GM12878 (cell line): Measurements from ENCODE around the gene PDE8B. TPM values are rescaled to one million over a fixed set of nuclear protein-coding genes. Genes with fewer than 3 reads are reported as not detected.

Experiments used
- ATAC-seq: fragments of 200-7000 bp; cut with Tn5 transposase; 3 replicates; pipeline ENCODE4 v1.9.1; 2020; ENCODE audit warnings: mild to moderate bottlenecking, moderate library complexity
- BruUV-seq: library from RNA; stranded (reverse); fragments of 400-500 nt; replicated peaks from 2 replicates; lab custom pipeline; 2021; lab: Mats Ljungman, UMichigan
- CTCF ChIA-PET: fragments of 300-600 bp; sonication (Branson Sonifier 250); formaldehyde crosslinking; extraction: SDS; loops from one replicate; lab custom pipeline; 2021; ENCODE audit warnings: inconsistent platforms; lab: Yijun Ruan, JAX
- POLR2A ChIA-PET: fragments of 350-600 bp; formaldehyde crosslinking; extraction: SDS; loops from one replicate; lab custom pipeline; 2021; ENCODE audit warnings: inconsistent platforms; lab: Charles Lee
- RAD21 ChIA-PET: fragments of 300-600 bp; sonication (Branson Sonifier 250); formaldehyde crosslinking; loops from one replicate; lab custom pipeline; 2023; ENCODE audit warnings: antibody characterized with exemption; ENCODE audit not compliant: unreplicated experiment; lab: Charles Lee
- SMC1A ChIA-PET: fragments of 300-600 bp; sonication (Branson Sonifier 250); formaldehyde crosslinking; loops from one replicate; lab custom pipeline; 2023; ENCODE audit not compliant: unreplicated experiment, uncharacterized antibody; lab: Charles Lee
- DNase-seq: peaks from one replicate; pipeline ENCODE4 v3.0.0-alpha.2; 2011; ENCODE audit warnings: low read depth, low spot score
- FAIRE-seq: peaks from 3 replicates; lab custom pipeline; 2011; peaks lifted over from hg19 to GRCh38; lab: Jason Lieb, UNC
- H2AFZ ChIP-seq: 2 replicates; pipeline ENCODE4 v1.6.0; 2011; ENCODE audit warnings: low read depth, low read length, control low read depth; ENCODE audit not compliant: control insufficient read depth
- H3K27ac ChIP-seq: 2 replicates; pipeline ENCODE4 v1.5.1; 2011; ENCODE audit warnings: control low read depth; ENCODE audit not compliant: control insufficient read depth, insufficient read depth
- H3K27me3 ChIP-seq, 2 experiments: replicated peaks in 1 of 2; 2 replicates each; pipeline versions ENCODE4 v1.6.0 to v1.6.1; 2011; ENCODE audit warnings: low read length in 1 of 2; ENCODE audit not compliant: control insufficient read depth in 2 of 2, insufficient read depth in 2 of 2
- H3K36me3 ChIP-seq, 2 experiments: 2 replicates each; pipeline ENCODE4 v1.5.1; 2011; ENCODE audit warnings: low read length in 1 of 2; ENCODE audit not compliant: control insufficient read depth in 2 of 2, insufficient read depth in 2 of 2
- H3K4me1 ChIP-seq: 2 replicates; pipeline ENCODE4 v1.6.1; 2011; ENCODE audit warnings: mild to moderate bottlenecking, low read length, moderate library complexity, mixed read lengths; ENCODE audit not compliant: control insufficient read depth, insufficient read depth
- H3K4me2 ChIP-seq: 2 replicates; pipeline ENCODE4 v1.6.0; 2011; ENCODE audit warnings: control low read depth; ENCODE audit not compliant: control insufficient read depth, insufficient read depth
- H3K4me3 ChIP-seq: fragments of 200-600 bp; sonication (generic); 2 replicates; pipeline ENCODE4 v1.5.1; 2016
- H3K79me2 ChIP-seq: 2 replicates; pipeline ENCODE4 v1.6.0; 2011; ENCODE audit warnings: low read length; ENCODE audit not compliant: control insufficient read depth, insufficient read depth
- H3K9ac ChIP-seq: 2 replicates; pipeline ENCODE4 v1.8.0; 2011; ENCODE audit warnings: low read length, control low read depth, mixed read lengths; ENCODE audit not compliant: control insufficient read depth, insufficient read depth
- H3K9me3 ChIP-seq: replicated peaks from 3 replicates; pipeline ENCODE4 v1.5.1; 2011; ENCODE audit warnings: mild to moderate bottlenecking, low read length; ENCODE audit not compliant: control insufficient read depth, insufficient read depth
- H4K20me1 ChIP-seq: 2 replicates; pipeline ENCODE4 v1.6.0; 2011; ENCODE audit not compliant: control insufficient read depth, insufficient read depth
- CHD1 ChIP-seq: IDR thresholded peaks from 2 replicates; pipeline ENCODE4 v1.6.1; 2012; ENCODE audit warnings: low read depth, low read length, improper control_type of control experiment
- CREM ChIP-seq: IDR thresholded peaks from 2 replicates; pipeline ENCODE4 v1.6.1; 2014; ENCODE audit warnings: antibody characterized with exemption, low read depth
- CTCF ChIP-seq, 3 experiments: IDR thresholded peaks in 2 of 3; conservative IDR thresholded peaks in 1 of 3; 2 replicates each; pipeline ENCODE4 v1.5.1; 2011; ENCODE audit warnings: low read depth in 3 of 3, low read length in 3 of 3, mild to moderate bottlenecking in 3 of 3, control low read depth in 2 of 3, moderate library complexity in 2 of 3, inconsistent platforms in 1 of 3, mixed read lengths in 1 of 3; ENCODE audit not compliant: control insufficient read depth in 2 of 3, insufficient read depth in 1 of 3; ENCODE audit errors: extremely low read depth in 1 of 3
- IKZF1 ChIP-seq: fragments of 450-650 bp; conservative IDR thresholded peaks from 2 replicates; pipeline ENCODE4 v1.6.1; 2017; ENCODE audit warnings: antibody characterized with exemption, mild to moderate bottlenecking
- MLLT1 ChIP-seq: fragments of 450-650 bp; IDR thresholded peaks from 2 replicates; pipeline ENCODE4 v1.6.1; 2016; ENCODE audit warnings: mild to moderate bottlenecking
- MTA2 ChIP-seq: fragments of 450-650 bp; IDR thresholded peaks from 2 replicates; pipeline ENCODE4 v1.6.1; 2016; ENCODE audit warnings: low read depth, mild to moderate bottlenecking, moderate library complexity
- MYC ChIP-seq: IDR thresholded peaks from 2 replicates; pipeline ENCODE4 v1.6.1; 2011; ENCODE audit warnings: mild to moderate bottlenecking, low read length, moderate library complexity, inconsistent platforms; ENCODE audit not compliant: insufficient read depth, insufficient replicate concordance, insufficient read length, severe bottlenecking
- NRF1 ChIP-seq: conservative IDR thresholded peaks from 2 replicates; pipeline ENCODE4 v1.6.1; 2011; ENCODE audit warnings: mild to moderate bottlenecking, low read depth, low read length, improper control_type of control experiment
- REST ChIP-seq: IDR thresholded peaks from 2 replicates; pipeline ENCODE4 v1.6.1; 2012; ENCODE audit warnings: mild to moderate bottlenecking, low read depth, low read length
- SMC3 ChIP-seq: IDR thresholded peaks from 2 replicates; pipeline ENCODE4 v1.6.1; 2011; ENCODE audit warnings: low read length, improper control_type of control experiment, borderline replicate concordance
- SRF ChIP-seq, 2 experiments: IDR thresholded peaks; 2 replicates each; pipeline ENCODE4 v1.6.1; 2011; ENCODE audit warnings: low read depth in 2 of 2, low read length in 2 of 2, mild to moderate bottlenecking in 1 of 2, moderate library complexity in 1 of 2
- WGBS: methylation state at CpG from one replicate; pipeline ENCODE4 v1.1.6; 2016; ENCODE audit warnings: low lambda C conversion rate; ENCODE audit not compliant: insufficient replicate concordance, insufficient coverage; ENCODE audit errors: missing lambda C conversion rate; 5-methylcytosine and 5-hydroxymethylcytosine counted together
- in situ Hi-C: fragments of 300-500 bp; cut with MboI; formaldehyde crosslinking; loops from 9 replicates; pipeline ENCODE4 v1.14.3; 2018; ENCODE audit warnings: mixed read lengths
- intact Hi-C: fragments of 100-400 bp; cut with micrococcal nuclease; formaldehyde crosslinking; loops from one replicate; pipeline ENCODE4 v1.14.2; 2022; ENCODE audit not compliant: unreplicated experiment
- polyA plus RNA-seq, 11 experiments: library from polyadenylated mRNA; depleted of rRNA in 4 of 11; unstranded in 6 of 11; stranded (reverse) in 5 of 11; fragments of >200 nt; fragmentation: Nextera tagmentation in 4 of 11; fragmentation: Illumina TruSeq in 1 of 11; extraction: Ambion mirVana in 4 of 11; extraction: Trizol in 1 of 11; gene quantifications; 1 replicate in 1 of 11; 2 replicates in 10 of 11; pipeline versions ENCODE4 v1.2.1 to v1.2.3, GENCODE V29; 2011 to 2016; ENCODE audit warnings: inconsistent platforms in 2 of 11, missing spikeins in 2 of 11, low read depth in 1 of 11
- total RNA-seq, 4 experiments: library from RNA; depleted of rRNA in 3 of 4; stranded (reverse); fragments of >200 nt in 3 of 4; fragmentation: Illumina TruSeq in 1 of 4; extraction: Trizol in 1 of 4; gene quantifications; 2 replicates each; pipeline versions ENCODE4 v1.2.1 to v1.2.3, GENCODE V29; 2013 to 2021

PDE8B gene
- total and polyA plus RNA-seq, 10 of the 15 experiments (the other 5 are each of a cell fraction or from before 2014, with no cell fraction given), result 0.03 to 0.44 (median 0.20) TPM; not detected in 3

GRCh38 chr5:77322406-77322805 is 111.9 kb downstream of the PDE8B start:
- in situ Hi-C loops (no loop called here), intact Hi-C loops (no loop called here)
- FAIRE-seq (no peak), DNase-seq (no peak), ATAC-seq (no peak)
- ChIA-PET SMC1A (no interaction called here), POLR2A (no interaction called here), RAD21 (no interaction called here), CTCF (no interaction called here)
- TF ChIP-seq CHD1 (no peak), SMC3 (no peak), IKZF1 (no peak), CTCF (IDR thresholded peaks at IDR 0.05 in 2 of 3, conservative IDR thresholded peaks at IDR 0.05 in 1 of 3; ENCODE audit: control insufficient read depth in 2 of 3, extremely low read depth in 1 of 3, insufficient read depth in 1 of 3, low read depth in 3 of 3, low read length in 3 of 3) (no peak), NRF1 (no peak), MYC (no peak), REST (no peak), MTA2 (no peak), CREM (no peak), MLLT1 (no peak), SRF (IDR thresholded peaks at IDR 0.05; ENCODE audit: low read depth in 2 of 2, low read length in 2 of 2) (no peak)
- no peak overlapping the region for H2AFZ ChIP-seq
- H3K79me2 ChIP-seq, result no peaks in the 10 kb centered on the region
- H4K20me1 ChIP-seq, result no peaks in the 10 kb centered on the region
- WGBS, result 69% methylated on average over 4 of the region's 4 CpGs
- H3K27ac ChIP-seq, result no peak overlapping the region
- no peak overlapping the region for H3K9ac ChIP-seq
- no peaks in the 10 kb centered on the region for H3K9me3 ChIP-seq
- no peaks in the 10 kb centered on the region for H3K36me3 ChIP-seq
- H3K4me3 ChIP-seq, result no peak overlapping the region
- H3K27me3 ChIP-seq, result no peaks in the 10 kb centered on the region; a peak in 1 of 4 replicates
- no peak overlapping the region for H3K4me2 ChIP-seq
- H3K4me1 ChIP-seq, result no peaks in the 10 kb centered on the region
- no TSS peak for BruUV-seq
